NT2/D1 (cell line): Measurements from ENCODE around the gene KRT3.

Experiments used
- DNase-seq: peaks from one replicate; pipeline ENCODE4 v3.0.0-alpha.2; 2011; ENCODE audit warnings: low read depth, low spot score
- H3K27me3 ChIP-seq: 2 replicates; pipeline ENCODE4 v1.6.0; 2011; ENCODE audit warnings: mild to moderate bottlenecking; ENCODE audit not compliant: insufficient read length, insufficient read depth
- H3K36me3 ChIP-seq: 2 replicates; pipeline ENCODE4 v1.6.1; 2011; ENCODE audit warnings: mild to moderate bottlenecking, low read length, mixed read lengths; ENCODE audit not compliant: insufficient read depth, insufficient read length
- H3K4me1 ChIP-seq: 2 replicates; pipeline ENCODE4 v1.5.1; 2011; ENCODE audit not compliant: insufficient read depth, insufficient read length
- H3K4me3 ChIP-seq: 2 replicates; pipeline ENCODE4 v1.5.1; 2011; ENCODE audit warnings: low read depth; ENCODE audit not compliant: insufficient read length
- H3K9ac ChIP-seq: 2 replicates; pipeline ENCODE4 v1.6.0; 2011; ENCODE audit warnings: low read depth; ENCODE audit not compliant: insufficient read length
- H3K9me3 ChIP-seq: 2 replicates; pipeline ENCODE4 v1.5.1; 2011; ENCODE audit warnings: mild to moderate bottlenecking, low read length; ENCODE audit not compliant: insufficient read depth
- SUZ12 ChIP-seq: IDR thresholded peaks from 2 replicates; pipeline ENCODE4 v1.6.1; 2011; ENCODE audit not compliant: insufficient read length, insufficient read depth; ENCODE audit errors: extremely low read depth
- YY1 ChIP-seq: IDR thresholded peaks from 2 replicates; pipeline ENCODE4 v1.6.1; 2011; ENCODE audit not compliant: insufficient read length, insufficient read depth
- ZNF274 ChIP-seq: IDR thresholded peaks from 2 replicates; pipeline ENCODE4 v1.6.1; 2011; ENCODE audit warnings: mild to moderate bottlenecking, low read depth, low read length

KRT3 gene

GRCh38 chr12:52779914-52780313 lies 16.0 kb downstream of the KRT3 start:
- no peaks in the 10 kb centered on the region for H3K27me3 ChIP-seq
- TF ChIP-seq ZNF274 (no peak), SUZ12 (no peak), YY1 (no peak)
- H3K4me3 ChIP-seq = no peak overlapping the region
- no peaks in the 10 kb centered on the region for H3K4me1 ChIP-seq
- H3K9ac ChIP-seq = no peak overlapping the region
- no peaks in the 10 kb centered on the region for H3K9me3 ChIP-seq
- no peaks in the 10 kb centered on the region for H3K36me3 ChIP-seq
- no peak for DNase-seq

- DNase-seq = no peak
- Histone ChIP-seq H3K4me3 (no peak overlapping the region), H3K36me3 (no peaks in the 10 kb centered on the region), H3K9ac (no peak overlapping the region), H3K27me3 (no peaks in the 10 kb centered on the region), H3K4me1 (no peaks in the 10 kb centered on the region), H3K9me3 (no peaks in the 10 kb centered on the region)
- TF ChIP-seq ZNF274 (no peak), YY1 (no peak), SUZ12 (no peak)
These were observed 17.1 kb downstream of the KRT3 start for GRCh38 chr12:52778833-52779232.

- H3K4me3 ChIP-seq = no peak overlapping the region
- peaks cover 2% of the 10 kb centered on the region for H3K27me3 ChIP-seq
- H3K9me3 ChIP-seq = no peaks in the 10 kb centered on the region
- H3K4me1 ChIP-seq = no peaks in the 10 kb centered on the region
- no peak for DNase-seq
- H3K9ac ChIP-seq = no peak overlapping the region
- no peak for TF ChIP-seq SUZ12
- TF ChIP-seq YY1 = no peak
- no peak for TF ChIP-seq ZNF274
- no peaks in the 10 kb centered on the region for H3K36me3 ChIP-seq
These were observed 18.4 kb downstream of the KRT3 start for GRCh38 chr12:52777566-52777965.

- no peak for DNase-seq
These were observed 19.0 kb downstream of the KRT3 start, which contains the start of gene KRT76 for GRCh38 chr12:52776913-52777395. Gene KRT76 (minus strand): TSS chr12:52777345. CDS start chr12:52777291, 54 bp downstream.

GRCh38 chr12:52776435-52776834 lies 19.5 kb downstream of the KRT3 start:
- H3K36me3 ChIP-seq = no peaks in the 10 kb centered on the region
- H3K9me3 ChIP-seq = no peaks in the 10 kb centered on the region
- no peak overlapping the region for H3K9ac ChIP-seq
- H3K4me1 ChIP-seq = no peaks in the 10 kb centered on the region
- peaks cover 2% of the 10 kb centered on the region for H3K27me3 ChIP-seq
- no peak overlapping the region for H3K4me3 ChIP-seq
- TF ChIP-seq ZNF274 = no peak
- TF ChIP-seq SUZ12 = no peak
- no peak for TF ChIP-seq YY1
- DNase-seq = no peak

More at GRCh38 chr12:52776913-52777395, 19.0 kb downstream of the KRT3 start, which contains the start of gene KRT76:
- Histone ChIP-seq H3K36me3 (no peaks in the 10 kb centered on the region), H3K9ac (no peak within 1 kb of the TSS), H3K4me3 (no peak within 1 kb of the TSS), H3K27me3 (peaks cover 2% of the 10 kb centered on the region), H3K4me1 (no peaks in the 10 kb centered on the region), H3K9me3 (no peaks in the 10 kb centered on the region)
- TF ChIP-seq ZNF274 = no peak
- TF ChIP-seq SUZ12 = no peak
- TF ChIP-seq YY1 = no peak

GRCh38 chr12:52774629-52775250 lies 21.2 kb downstream of the KRT3 start:
- no peaks in the 10 kb centered on the region for H3K9me3 ChIP-seq
- TF ChIP-seq SUZ12 (no peak), YY1 (no peak), ZNF274 (no peak)
- no peaks in the 10 kb centered on the region for H3K36me3 ChIP-seq
- no peak for DNase-seq
- H3K27me3 ChIP-seq = peaks cover 2% of the 10 kb centered on the region
- no peak overlapping the region for H3K9ac ChIP-seq
- H3K4me3 ChIP-seq = no peak overlapping the region
- no peaks in the 10 kb centered on the region for H3K4me1 ChIP-seq

- no peaks in the 10 kb centered on the region for H3K4me1 ChIP-seq
- H3K4me3 ChIP-seq = no peak overlapping the region
- H3K9ac ChIP-seq = no peak overlapping the region
- no peak for DNase-seq
- H3K36me3 ChIP-seq = no peaks in the 10 kb centered on the region
- no peak for TF ChIP-seq YY1
- no peak for TF ChIP-seq ZNF274
- TF ChIP-seq SUZ12 = no peak
- peaks cover 2% of the 10 kb centered on the region for H3K27me3 ChIP-seq
- H3K9me3 ChIP-seq = no peaks in the 10 kb centered on the region
These were observed 23.1 kb downstream of the KRT3 start for GRCh38 chr12:52772772-52773171.
